AG09309 (cell line): ENCODE results near the gene HLF.

Experiments
- DNase-seq: peaks from one replicate; pipeline ENCODE4 v3.0.0-alpha.2; 2010; ENCODE audit warnings: low read depth
- H3K4me3 ChIP-seq: 2 replicates; pipeline ENCODE4 v1.5.1; 2011; ENCODE audit warnings: mild to moderate bottlenecking, low read depth, low read length, moderate library complexity; ENCODE audit not compliant: control insufficient read depth
- TF ChIP-seq, protein P1 (sequence below): IDR thresholded peaks from 2 replicates; pipeline ENCODE4 v1.5.1; 2011; ENCODE audit warnings: mild to moderate bottlenecking, low read depth, low read length, inconsistent platforms; ENCODE audit not compliant: insufficient read depth, control insufficient read depth; ENCODE audit errors: missing control alignments

HLF gene

DNA sequence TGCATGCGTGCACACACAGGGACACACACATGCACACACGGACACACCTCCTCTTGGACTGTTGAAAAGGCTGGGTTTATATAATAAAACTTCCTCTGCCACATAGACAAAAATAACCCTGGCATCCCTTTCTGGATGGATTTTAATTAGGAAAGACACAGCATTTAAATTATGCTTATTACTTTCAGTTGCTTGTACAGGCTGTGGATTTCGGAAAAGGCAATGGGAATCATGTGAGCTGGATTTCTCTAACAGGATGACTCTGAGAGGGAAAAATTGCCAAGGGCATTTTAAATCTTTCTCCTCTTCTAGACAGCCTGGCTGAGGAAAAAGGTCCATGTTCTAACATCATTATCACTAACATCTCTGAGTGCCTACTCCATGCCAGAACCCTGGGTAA, 75.9 kb downstream of the HLF start:
- TF ChIP-seq, protein P1, sequence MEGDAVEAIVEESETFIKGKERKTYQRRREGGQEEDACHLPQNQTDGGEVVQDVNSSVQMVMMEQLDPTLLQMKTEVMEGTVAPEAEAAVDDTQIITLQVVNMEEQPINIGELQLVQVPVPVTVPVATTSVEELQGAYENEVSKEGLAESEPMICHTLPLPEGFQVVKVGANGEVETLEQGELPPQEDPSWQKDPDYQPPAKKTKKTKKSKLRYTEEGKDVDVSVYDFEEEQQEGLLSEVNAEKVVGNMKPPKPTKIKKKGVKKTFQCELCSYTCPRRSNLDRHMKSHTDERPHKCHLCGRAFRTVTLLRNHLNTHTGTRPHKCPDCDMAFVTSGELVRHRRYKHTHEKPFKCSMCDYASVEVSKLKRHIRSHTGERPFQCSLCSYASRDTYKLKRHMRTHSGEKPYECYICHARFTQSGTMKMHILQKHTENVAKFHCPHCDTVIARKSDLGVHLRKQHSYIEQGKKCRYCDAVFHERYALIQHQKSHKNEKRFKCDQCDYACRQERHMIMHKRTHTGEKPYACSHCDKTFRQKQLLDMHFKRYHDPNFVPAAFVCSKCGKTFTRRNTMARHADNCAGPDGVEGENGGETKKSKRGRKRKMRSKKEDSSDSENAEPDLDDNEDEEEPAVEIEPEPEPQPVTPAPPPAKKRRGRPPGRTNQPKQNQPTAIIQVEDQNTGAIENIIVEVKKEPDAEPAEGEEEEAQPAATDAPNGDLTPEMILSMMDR, result no peak
- no peak overlapping the region for H3K4me3 ChIP-seq
- no peak for DNase-seq

DNA sequence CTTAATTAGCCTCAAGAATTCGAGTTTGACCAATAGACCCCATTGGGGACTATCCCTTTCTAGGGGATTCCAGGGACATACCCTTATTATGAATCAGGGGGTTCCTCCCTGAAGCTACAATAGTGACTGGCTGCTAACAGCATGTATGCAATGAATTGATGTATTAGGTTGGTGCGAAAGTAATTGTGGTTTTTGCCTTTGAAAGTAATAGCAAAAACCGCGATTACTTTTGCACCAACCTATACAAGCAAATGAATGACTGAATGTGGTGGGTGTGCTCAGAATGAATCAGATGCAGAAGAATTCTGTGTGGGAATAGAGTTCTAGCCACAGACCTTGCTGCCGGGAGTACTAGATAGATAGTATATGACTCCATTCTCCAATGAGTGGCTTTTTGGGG, 76.7 kb downstream of the HLF start:
- TF ChIP-seq, protein P1, result no peak

DNA sequence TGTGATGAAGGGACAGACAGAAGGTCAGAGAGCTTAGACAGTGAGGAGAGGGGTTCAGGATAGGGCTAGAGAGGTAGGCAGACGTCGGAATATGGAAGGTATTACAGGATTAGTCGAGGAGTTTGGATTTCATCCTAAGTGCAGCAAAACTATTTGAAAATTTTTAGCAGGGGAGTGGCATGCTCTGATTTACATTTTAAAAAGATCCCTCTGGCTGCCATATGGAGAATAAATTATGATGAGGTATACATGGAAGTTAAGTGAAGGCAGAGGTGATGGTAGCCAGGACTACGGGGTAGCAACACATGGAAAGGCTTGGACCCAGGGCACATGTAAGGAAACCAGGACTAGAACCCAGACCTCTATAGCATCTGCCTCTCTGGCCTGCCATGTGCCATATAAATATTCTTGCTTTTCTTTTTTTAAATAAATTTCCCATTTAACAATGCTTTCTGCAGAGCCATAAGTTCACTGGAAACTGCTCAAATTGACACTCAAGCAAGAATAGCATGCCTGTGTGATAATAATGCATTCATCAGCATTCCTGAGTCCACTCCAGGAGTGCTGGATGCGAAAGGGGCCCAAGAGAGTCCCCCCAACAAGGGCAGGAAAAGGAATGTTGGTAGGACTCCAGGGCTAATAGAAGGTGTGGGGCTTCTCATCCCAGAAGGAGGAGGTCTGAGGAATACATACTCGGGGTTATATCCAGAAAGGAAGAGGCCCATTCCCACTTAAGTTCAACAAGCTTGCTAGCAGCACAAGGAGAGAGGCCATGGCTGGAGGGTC, 78.2 kb downstream of the HLF start:
- TF ChIP-seq, protein P1, result no peak
- H3K4me3 ChIP-seq, result no peak overlapping the region
- DNase-seq, result no peak

More for the DNA sequence above, 76.7 kb downstream of the HLF start:
- no peak overlapping the region for H3K4me3 ChIP-seq
- no peak for DNase-seq

DNA sequence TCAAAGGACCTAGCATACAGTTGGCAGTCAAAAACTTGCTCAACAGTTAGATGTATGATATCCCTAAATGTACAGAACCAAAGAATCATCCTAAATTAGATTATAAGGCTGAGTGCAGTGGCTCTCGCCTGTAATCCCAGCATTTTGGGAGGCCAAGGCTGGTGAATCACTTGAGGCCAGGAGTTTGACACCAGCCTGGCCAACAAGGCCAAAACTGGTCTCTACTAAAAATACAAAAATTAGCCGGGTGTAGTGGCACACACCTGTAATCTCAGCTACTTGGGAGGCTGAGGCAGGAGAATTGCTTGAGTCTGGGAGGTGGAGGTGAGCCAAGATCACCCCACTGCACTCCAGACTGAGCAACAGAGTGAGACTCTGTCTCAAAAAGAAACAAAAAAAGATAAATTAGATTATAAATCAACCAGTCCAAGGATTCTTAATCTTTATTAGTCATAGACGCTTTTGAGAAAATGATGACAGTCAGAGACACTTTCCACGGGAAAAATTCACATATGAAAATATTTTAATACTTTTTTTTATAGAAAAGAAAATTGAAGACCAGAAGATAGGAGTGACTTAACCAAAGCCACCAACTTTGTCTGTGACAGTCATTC, 79.2 kb downstream of the HLF start:
- DNase-seq, result no peak
- TF ChIP-seq, protein P1, result no peak
- no peak overlapping the region for H3K4me3 ChIP-seq

DNA sequence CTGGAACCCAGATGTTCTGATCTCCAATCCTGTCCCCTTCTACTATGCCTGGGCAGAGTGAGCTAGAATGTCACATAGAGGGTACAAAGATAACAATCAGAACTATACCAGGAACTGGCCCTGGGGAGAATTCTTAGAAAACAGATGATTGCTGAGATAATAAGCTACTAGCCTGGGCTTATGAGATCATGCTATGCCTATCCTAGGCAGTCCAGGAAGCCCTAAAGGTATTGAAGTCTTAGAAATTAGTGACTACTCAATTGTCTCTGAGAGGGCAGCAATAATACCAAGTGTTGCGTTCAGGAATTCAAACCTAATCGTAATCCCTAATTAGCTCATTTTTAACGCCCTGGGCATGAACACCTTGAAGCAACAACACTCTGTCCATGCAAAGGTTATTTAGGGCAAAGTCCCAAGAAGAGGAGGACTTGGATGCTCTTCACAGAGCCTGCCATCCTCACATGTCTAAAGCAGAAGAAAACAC, 79.8 kb downstream of the HLF start:
- DNase-seq, result no peak
- no peak overlapping the region for H3K4me3 ChIP-seq
- TF ChIP-seq, protein P1, result no peak

DNA sequence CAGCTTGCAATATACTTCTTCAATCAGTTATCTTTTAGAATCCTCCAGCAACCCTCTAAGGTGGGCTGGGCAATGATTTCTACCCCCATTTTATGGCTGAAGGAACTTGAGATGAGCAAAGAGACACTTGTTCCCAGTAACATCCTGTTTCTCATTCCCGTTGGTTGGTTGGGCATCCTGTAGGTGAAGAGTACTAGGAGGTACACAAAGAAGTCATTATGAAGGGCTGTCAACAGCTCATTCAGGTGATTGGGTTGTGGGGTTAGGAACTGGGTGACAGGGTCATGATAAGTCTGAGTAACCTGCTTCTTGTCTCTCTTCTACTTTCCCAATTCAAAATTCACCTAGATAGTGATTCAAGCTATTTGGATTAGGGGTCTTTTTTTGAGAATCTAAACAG, 80.4 kb downstream of the HLF start:
- DNase-seq, result no peak
- H3K4me3 ChIP-seq, result no peak overlapping the region
- TF ChIP-seq, protein P1, result no peak
